Epithelial cell of prostate (primary cell): ENCODE data around the gene SRMS.
A peak's percentile ranks its signal among the peaks of the same experiment; 100 is the strongest.
"Not testable (repeated sequence)": the region's sequence is repeated elsewhere in the genome, so short reads cannot be mapped to it uniquely, and the experiment has no call there.

Experiments
- DNase-seq: peaks from one replicate; pipeline ENCODE4 v3.0.0-alpha.2; 2011; ENCODE audit warnings: low read depth, low spot score
- H3K27ac ChIP-seq: fragments of 450-650 bp; 2 replicates; pipeline ENCODE4 v1.5.1; 2017; ENCODE audit warnings: mild to moderate bottlenecking

SRMS gene

GRCh38 chr20:63529180-63529860, 18.2 kb downstream of the SRMS start:
- no peak for DNase-seq
- H3K27ac ChIP-seq: no peak overlapping the region

- no peak overlapping the region for H3K27ac ChIP-seq
- no peak for DNase-seq
These were observed 20.4 kb downstream of the SRMS start for GRCh38 chr20:63527184-63527583.

DNA sequence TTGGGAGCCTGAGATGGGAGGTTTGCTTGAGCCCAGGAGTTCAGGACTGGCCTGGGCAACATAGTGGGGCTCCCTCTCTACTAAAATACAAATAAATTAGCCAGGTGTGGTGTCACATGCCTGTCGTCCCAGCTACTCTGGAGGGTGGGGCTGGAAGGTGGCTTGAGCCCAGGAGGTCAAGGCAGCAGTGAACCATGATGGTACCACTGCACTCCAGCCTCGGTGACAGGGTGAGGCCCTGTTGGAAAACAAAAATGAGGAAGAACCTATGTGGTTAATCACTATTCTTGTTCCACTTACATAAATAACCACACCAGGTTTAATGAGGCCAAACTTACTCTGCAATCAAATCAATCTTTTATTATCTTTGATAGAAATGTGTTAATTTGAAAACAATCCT, 21.6 kb downstream of the SRMS start:
- DNase-seq: no peak
- peak overlapping the region; percentile 41 for H3K27ac ChIP-seq

- peak overlapping the region; percentile 41 for H3K27ac ChIP-seq
- no peak for DNase-seq
These were observed 22.4 kb downstream of the SRMS start for GRCh38 chr20:63525185-63525584.

- no peak for DNase-seq
- H3K27ac ChIP-seq: no peak overlapping the region
These were observed 24.5 kb downstream of the SRMS start for GRCh38 chr20:63522981-63523611.

- no peak for DNase-seq
- peak overlapping the region; percentile 89 for H3K27ac ChIP-seq
These were observed 25.3 kb downstream of the SRMS start for GRCh38 chr20:63522091-63522868.

DNA sequence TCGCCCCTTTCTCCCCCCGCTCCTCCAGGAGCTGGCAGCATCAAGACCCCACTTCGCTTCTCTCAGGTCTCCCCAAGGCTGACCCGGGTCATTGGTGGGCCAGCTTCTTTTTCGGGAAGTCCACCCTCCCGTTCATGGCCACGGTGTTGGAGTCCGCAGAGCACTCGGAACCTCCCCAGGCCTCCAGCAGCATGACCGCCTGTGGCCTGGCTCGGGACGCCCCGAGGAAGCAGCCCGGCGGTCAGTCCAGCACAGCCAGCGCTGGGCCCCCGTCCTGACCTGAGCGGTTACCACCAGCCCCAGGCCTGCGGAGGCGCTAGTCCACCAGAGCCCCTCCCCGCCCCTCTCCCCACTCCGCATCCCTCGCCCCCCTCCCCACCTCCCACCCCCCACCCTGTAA, 25.9 kb downstream of the SRMS start:
- peak overlapping the region; percentile 89 for H3K27ac ChIP-seq
- DNase-seq: no peak

DNA sequence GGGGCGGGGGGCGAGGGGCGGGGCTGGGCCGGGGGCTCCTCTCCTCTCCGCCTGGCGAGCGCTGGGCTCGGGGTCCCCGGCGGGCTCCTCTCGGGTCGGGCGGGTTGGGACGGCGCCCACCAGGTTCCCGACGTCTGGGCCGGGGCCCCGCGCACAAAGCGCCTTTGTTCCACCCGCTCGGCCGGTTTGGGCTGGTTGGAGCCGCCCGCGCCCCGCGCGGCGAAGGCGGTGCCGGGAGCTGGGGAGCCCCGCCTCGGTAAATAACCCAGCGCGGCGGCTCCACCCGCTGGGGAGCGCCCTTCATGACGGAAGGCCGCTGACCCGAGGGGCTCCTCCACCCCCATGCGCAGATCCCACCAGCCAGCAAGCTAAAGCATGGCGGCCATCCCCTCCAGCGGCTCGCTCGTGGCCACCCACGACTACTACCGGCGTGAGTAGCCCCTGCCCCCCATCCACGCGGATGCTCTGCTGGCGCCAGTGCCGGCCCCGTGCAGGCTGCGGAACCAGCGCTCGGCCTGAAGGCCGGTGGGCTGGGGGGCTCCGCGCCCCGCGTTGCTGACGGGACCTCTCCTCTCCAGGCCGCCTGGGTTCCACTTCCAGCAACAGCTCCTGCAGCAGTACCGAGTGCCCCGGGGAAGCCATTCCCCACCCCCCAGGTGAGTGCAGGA, 26.5 kb downstream of the SRMS start:
- H3K27ac ChIP-seq: peak overlapping the region; percentile 89
- DNase-seq: no peak

- no peak for DNase-seq
- H3K27ac ChIP-seq: peak within 1 kb of the TSS; percentile 89
These were observed 27.0 kb downstream of the SRMS start, which contains the start of gene PPDPF for GRCh38 chr20:63520504-63520933. TSS of gene PPDPF (plus strand) at chr20:63520765. CDS start at chr20:63521309, 544 bp downstream.

DNA sequence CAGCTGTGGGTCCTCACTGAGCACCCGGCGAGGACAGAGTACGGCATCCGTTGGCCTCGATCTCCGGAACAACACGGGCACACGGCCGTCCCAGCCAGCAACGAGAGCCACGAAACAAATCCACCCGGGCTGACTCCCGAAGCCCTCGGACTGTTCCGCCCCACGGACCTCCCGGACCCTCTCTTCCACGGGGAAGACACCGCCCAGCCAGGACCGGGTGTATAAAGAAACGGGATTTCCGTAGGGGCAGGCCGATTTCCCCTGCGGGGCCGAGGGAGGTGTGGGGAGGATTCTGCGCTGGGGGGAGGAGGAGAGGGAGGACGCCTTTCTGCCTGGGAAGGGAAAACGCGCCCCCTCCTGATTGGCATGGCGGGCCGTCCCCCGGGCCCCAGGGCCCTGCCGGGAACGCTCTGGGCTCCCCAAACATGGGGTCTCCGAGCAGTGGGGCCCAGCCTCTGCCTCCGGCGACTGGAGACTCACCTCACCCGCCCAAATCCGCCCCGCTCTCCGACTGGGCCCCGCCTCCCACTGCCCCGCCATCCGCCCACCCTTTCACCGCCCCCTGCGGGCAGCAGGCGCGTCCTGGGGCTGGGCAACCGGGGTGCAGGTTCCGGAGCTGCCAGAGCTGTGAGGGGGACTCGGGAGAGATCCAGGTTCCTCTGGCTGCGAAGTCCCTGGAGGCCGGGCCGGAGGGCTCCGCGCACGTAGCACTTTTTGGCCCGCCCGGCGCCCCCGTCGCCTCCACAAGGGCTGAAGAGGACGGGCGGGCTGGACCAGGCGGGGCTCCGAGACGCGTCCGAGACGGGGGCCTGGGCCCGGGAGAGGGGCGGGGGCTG, 27.7 kb downstream of the SRMS start:
- peak overlapping the region; percentile 89 for H3K27ac ChIP-seq
- no peak for DNase-seq

GRCh38 chr20:63518946-63519667, 28.4 kb downstream of the SRMS start:
- no peak for DNase-seq
- no peak overlapping the region for H3K27ac ChIP-seq

GRCh38 chr20:63518351-63518861, 29.1 kb downstream of the SRMS start:
- DNase-seq: no peak
- no peak overlapping the region for H3K27ac ChIP-seq

GRCh38 chr20:63517376-63518309, 29.9 kb downstream of the SRMS start:
- no peak overlapping the region for H3K27ac ChIP-seq
- no peak for DNase-seq

- DNase-seq, H3K27ac ChIP-seq: not testable (repeated sequence)
These were observed 33.0 kb downstream of the SRMS start for GRCh38 chr20:63514520-63514919.

DNA sequence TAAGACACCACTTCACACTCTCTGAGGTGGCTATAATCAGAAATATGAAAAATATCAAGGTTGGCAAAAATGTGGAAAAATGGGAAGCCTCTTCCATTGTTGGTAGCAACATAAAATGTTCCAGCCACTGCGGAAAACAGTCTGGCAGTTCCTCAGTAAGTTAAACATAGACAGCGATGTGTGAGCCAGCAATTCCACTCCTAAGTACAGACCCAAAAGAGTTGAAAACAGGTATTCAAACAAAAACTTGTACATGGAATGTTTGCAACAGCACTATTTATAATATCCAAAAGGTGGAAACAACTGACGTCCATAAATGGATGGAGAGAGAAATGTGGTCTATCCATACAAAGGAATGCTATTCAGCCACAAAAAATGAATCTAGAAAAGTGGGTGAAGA, 34.3 kb downstream of the SRMS start:
- H3K27ac ChIP-seq: no peak overlapping the region

DNA sequence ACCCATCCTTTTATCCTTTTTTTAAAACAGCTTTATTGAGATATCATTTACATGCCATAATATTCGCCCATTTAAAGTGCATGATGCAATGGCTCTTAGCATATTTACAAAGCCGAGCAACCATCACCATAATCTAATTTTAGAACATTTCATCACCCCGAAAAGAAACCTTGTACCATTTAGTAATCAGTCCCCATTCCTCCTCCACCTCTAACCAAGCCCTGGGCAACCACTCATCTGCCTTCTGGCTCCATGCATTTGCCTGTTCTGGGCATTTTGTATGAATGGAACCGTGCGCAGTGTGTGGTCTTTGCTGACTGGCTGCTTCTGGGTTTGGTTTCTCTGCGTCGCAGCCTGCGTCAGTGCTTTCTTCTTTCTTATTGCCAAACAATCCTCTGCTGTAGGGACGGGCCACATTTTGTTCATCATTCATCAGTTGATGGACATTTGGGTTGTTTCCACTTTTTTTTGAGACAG, 38.4 kb downstream of the SRMS start:
- H3K27ac ChIP-seq: no peak overlapping the region
- no peak for DNase-seq

More for the DNA sequence above, 34.3 kb downstream of the SRMS start:
- DNase-seq: no peak

DNA sequence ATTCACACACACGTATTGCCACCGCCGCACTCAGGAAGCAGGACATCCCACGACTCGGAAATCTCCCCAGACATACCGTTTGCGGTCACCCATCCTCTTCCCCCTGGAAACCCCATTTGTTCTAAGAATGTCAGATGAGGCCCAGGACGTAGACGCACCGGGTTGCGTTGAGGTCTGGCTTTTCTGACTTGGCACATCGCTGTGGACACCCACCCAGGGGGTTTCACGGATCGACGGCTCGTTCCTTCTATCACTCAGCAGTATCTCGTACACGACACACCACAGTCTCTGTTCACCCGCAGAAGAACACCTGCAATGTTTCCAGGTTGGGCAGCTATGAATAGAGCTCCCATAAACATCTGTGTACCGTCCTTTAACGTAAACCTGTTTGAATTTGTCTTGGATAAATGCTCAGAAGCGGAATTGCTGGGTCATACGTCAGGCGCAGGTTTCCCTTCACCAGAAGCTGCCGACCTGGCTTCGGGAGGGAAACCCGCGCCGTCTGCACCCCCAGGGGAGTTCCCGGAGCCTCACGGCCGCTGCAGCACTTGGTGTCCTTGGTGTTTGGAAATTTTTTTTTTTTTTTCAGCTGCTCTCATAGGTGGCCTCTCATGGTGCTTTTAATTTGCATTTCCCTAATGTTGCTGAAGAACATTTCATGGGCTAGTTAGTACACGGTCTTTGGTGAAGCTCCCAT, 39.3 kb downstream of the SRMS start:
- DNase-seq: no peak
- no peak overlapping the region for H3K27ac ChIP-seq
